CD4-positive, alpha-beta memory T cell (primary cell): ENCODE results near the gene CACNA1H. TPM values are rescaled to one million over a fixed set of nuclear protein-coding genes. Genes with fewer than 3 reads are reported as not detected.

ENCODE experiments used
- CTCF ChIA-PET: fragments of 350-600 bp; sonication (Branson Sonifier 250); formaldehyde crosslinking; loops from one replicate; lab custom pipeline; 2021; ENCODE audit warnings: inconsistent platforms; ENCODE audit not compliant: partially characterized antibody; lab: Charles Lee
- POLR2A ChIA-PET: fragments of 350-600 bp; sonication (Branson Sonifier 250); formaldehyde crosslinking; loops from one replicate; lab custom pipeline; 2021; ENCODE audit not compliant: partially characterized antibody; lab: Charles Lee
- DNase-seq, 5 donors: peaks; one replicate each; pipeline versions ENCODE4 v3.0.0 to v3.0.0-alpha.2; 2020 to 2022; ENCODE audit warnings: mixed read lengths in 1 of 5
- H3K27ac ChIP-seq: one replicate; pipeline ENCODE4 v1.7.0; 2013; ENCODE audit warnings: low read depth, low read length
- H3K27me3 ChIP-seq: 2 replicates; pipeline ENCODE4 v1.7.0; 2013; ENCODE audit warnings: mild to moderate bottlenecking, low read length, moderate library complexity; ENCODE audit not compliant: insufficient read depth
- H3K36me3 ChIP-seq: 2 replicates; pipeline ENCODE4 v1.7.0; 2013; ENCODE audit warnings: mild to moderate bottlenecking, low read length, moderate library complexity; ENCODE audit not compliant: insufficient read depth
- H3K4me1 ChIP-seq: 2 replicates; pipeline ENCODE4 v1.7.0; 2013; ENCODE audit warnings: mild to moderate bottlenecking, low read length, moderate library complexity; ENCODE audit not compliant: insufficient read depth
- H3K4me3 ChIP-seq, 2 donors: one replicate each; pipeline ENCODE4 v1.7.0; 2013; ENCODE audit warnings: low read length in 2 of 2, mild to moderate bottlenecking in 1 of 2
- H3K9me3 ChIP-seq, 2 donors: one replicate each; pipeline ENCODE4 v1.7.0; 2013; ENCODE audit warnings: low read length in 2 of 2, control low read depth in 1 of 2; ENCODE audit not compliant: control insufficient read depth in 1 of 2
- H3K27ac Mint-ChIP-seq, 7 donors: one replicate each; pipeline ENCODE4 v1.8.0; 2020 to 2021; ENCODE audit warnings: mixed read lengths in 7 of 7, mild to moderate bottlenecking in 6 of 7, inconsistent platforms in 3 of 7, moderate library complexity in 3 of 7
- H3K27me3 Mint-ChIP-seq, 2 donors: one replicate each; pipeline ENCODE4 v1.8.0; 2020 to 2021; ENCODE audit warnings: mixed read lengths in 2 of 2
- H3K36me3 Mint-ChIP-seq, 2 donors: one replicate each; pipeline ENCODE4 v1.8.0; 2020 to 2021; ENCODE audit warnings: mixed read lengths in 2 of 2, inconsistent platforms in 1 of 2, mild to moderate bottlenecking in 1 of 2
- H3K4me1 Mint-ChIP-seq, 4 donors: one replicate each; pipeline ENCODE4 v1.8.0; 2020 to 2021; ENCODE audit warnings: mixed read lengths in 4 of 4, mild to moderate bottlenecking in 1 of 4
- H3K4me3 Mint-ChIP-seq, 8 donors: one replicate each; pipeline ENCODE4 v1.8.0; 2020 to 2021; ENCODE audit warnings: mixed read lengths in 8 of 8, mild to moderate bottlenecking in 7 of 8, moderate library complexity in 6 of 8, inconsistent platforms in 3 of 8
- H3K9me3 Mint-ChIP-seq, 8 donors: one replicate each; pipeline ENCODE4 v1.8.0; 2020 to 2021; ENCODE audit warnings: mixed read lengths in 8 of 8, mild to moderate bottlenecking in 5 of 8, inconsistent platforms in 3 of 8, moderate library complexity in 1 of 8
- intact Hi-C: fragments of 100-400 bp; cut with micrococcal nuclease; formaldehyde crosslinking; loops from one replicate; pipeline ENCODE4 v1.15.1; 2023
- polyA plus RNA-seq, 2 donors: library from polyadenylated mRNA; unstranded; fragments of 300-500 nt; fragmentation: Illumina TruSeq; gene quantifications; one replicate each; pipeline ENCODE4 v1.2.3, GENCODE V29; 2021
- total RNA-seq, 2 experiments: library from RNA; stranded (reverse); gene quantifications; one replicate each; pipeline ENCODE4 v1.2.3, GENCODE V29; 2021

CACNA1H gene
- total and polyA plus RNA-seq, 4 experiments from 2014 or later, result 0.48 to 2.1 (median 1.5) TPM

- Mint-ChIP-seq H3K4me1 (peaks cover 4 to 10% (median 6%) of the 10 kb centered on the region in 4 donors), H3K9me3 (no peaks in the 10 kb centered on the region), H3K27me3 (peaks cover 13 to 14% of the 10 kb centered on the region in 2 donors), H3K27ac (peak overlapping the region in 1 of 7 donors; percentile 61), H3K36me3 (no peaks in the 10 kb centered on the region), H3K4me3 (peak overlapping the region; percentile 47 to 83 (median 62))
- H3K27me3 ChIP-seq, result no peaks in the 10 kb centered on the region
- H3K27ac ChIP-seq, result no peak overlapping the region
- DNase-seq, result no peak
- H3K4me3 ChIP-seq, result peak overlapping the region in 1 of 2 donors; percentile 41
- POLR2A ChIA-PET, result no interaction called here
- peaks cover 10% of the 10 kb centered on the region for H3K4me1 ChIP-seq
- intact Hi-C loops, result no loop called here
- CTCF ChIA-PET, result no interaction called here
- no peaks in the 10 kb centered on the region for H3K9me3 ChIP-seq
- H3K36me3 ChIP-seq, result no peaks in the 10 kb centered on the region
These were observed 106.2 kb downstream of the CACNA1H start for GRCh38 chr16:1258906-1259759.

DNA sequence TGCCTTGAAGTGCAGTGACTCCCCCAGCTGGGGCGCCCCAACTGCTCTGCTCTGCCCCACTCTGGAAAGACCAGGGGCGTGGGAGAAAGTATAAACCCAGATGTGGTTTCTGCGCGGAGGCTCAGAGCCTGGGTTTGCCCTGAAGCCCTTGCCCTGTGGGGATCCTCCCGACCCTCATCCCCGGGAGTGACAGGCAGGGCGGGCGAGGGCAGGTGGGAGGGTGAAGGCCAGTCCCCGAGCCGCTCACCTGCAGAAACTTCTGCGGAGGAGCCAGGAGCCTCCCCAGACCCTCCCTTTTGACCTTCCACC lies 106.8 kb downstream of the CACNA1H start:
- Mint-ChIP-seq H3K4me3 (no peak overlapping the region), H3K27ac (no peak overlapping the region), H3K36me3 (no peaks in the 10 kb centered on the region), H3K4me1 (peaks cover 4 to 11% (median 9%) of the 10 kb centered on the region in 4 donors), H3K9me3 (no peaks in the 10 kb centered on the region), H3K27me3 (peaks cover 17% of the 10 kb centered on the region in 2 donors)
- H3K9me3 ChIP-seq, result no peaks in the 10 kb centered on the region
- H3K36me3 ChIP-seq, result no peaks in the 10 kb centered on the region
- CTCF ChIA-PET, result no interaction called here
- POLR2A ChIA-PET, result no interaction called here
- H3K4me1 ChIP-seq, result peaks cover 10% of the 10 kb centered on the region
- H3K4me3 ChIP-seq, result no peak overlapping the region
- H3K27me3 ChIP-seq, result no peaks in the 10 kb centered on the region
- intact Hi-C loops, result no loop called here
- no peak overlapping the region for H3K27ac ChIP-seq
- DNase-seq, result no peak

GRCh38 chr16:1260101-1260680 lies 107.3 kb downstream of the CACNA1H start:
- Histone ChIP-seq H3K36me3 (no peaks in the 10 kb centered on the region), H3K9me3 (no peaks in the 10 kb centered on the region), H3K4me1 (peaks cover 10% of the 10 kb centered on the region), H3K27me3 (no peaks in the 10 kb centered on the region), H3K4me3 (no peak overlapping the region), H3K27ac (no peak overlapping the region)
- no peak for DNase-seq
- Mint-ChIP-seq H3K4me3 (no peak overlapping the region), H3K36me3 (no peaks in the 10 kb centered on the region), H3K4me1 (peaks cover 4 to 11% (median 9%) of the 10 kb centered on the region in 4 donors), H3K27me3 (peaks cover 17% of the 10 kb centered on the region in 2 donors), H3K27ac (peak overlapping the region in 1 of 7 donors; percentile 27), H3K9me3 (no peaks in the 10 kb centered on the region)
- intact Hi-C loops, result no loop called here
- ChIA-PET CTCF (no interaction called here), POLR2A (no interaction called here)

DNA sequence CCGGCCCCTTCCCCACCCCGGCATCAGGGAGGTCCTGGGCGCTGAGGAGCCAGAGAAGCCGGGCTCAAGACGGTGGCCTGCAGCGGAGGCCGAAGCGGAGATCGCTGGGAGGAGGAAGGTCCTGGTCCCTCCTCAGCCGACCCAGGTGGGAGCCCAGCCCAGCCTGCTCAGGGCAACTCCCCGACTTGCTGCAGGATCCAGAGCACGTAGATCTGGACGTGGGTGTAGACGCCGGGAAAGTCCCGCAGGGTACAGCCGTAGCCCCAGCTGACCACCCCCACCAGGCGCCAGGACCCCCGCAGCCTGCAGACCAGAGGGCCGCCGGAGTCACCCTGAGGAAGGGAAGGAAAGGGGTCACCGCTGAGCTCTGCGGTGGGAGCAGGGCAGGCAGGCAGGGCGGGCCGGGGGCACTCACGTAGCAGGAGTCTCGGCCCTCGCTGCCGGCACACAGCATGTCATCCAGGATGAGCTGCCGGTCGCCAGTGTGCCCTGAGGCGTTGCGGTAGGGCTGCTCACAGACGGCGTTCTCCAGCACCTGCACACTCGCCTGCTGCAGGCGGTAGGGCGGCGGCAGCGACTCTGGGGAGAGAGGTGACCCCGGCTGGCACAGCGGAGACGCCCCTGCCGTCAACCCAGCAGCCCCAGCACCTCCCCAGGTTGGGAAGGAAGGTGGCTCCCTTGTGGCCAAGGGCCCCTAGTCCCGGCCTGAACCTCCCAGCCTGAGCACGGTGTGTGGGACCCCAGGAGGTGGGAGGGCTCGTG lies 108.4 kb downstream of the CACNA1H start:
- H3K9me3 Mint-ChIP-seq, result no peaks in the 10 kb centered on the region
- peaks cover 17% of the 10 kb centered on the region in 2 donors for H3K27me3 Mint-ChIP-seq

GRCh38 chr16:1262210-1262845 lies 109.4 kb downstream of the CACNA1H start:
- Mint-ChIP-seq H3K4me1 (peaks cover 4 to 11% (median 9%) of the 10 kb centered on the region in 4 donors), H3K27ac (no peak overlapping the region), H3K4me3 (no peak overlapping the region), H3K27me3 (peaks cover 14 to 17% of the 10 kb centered on the region in 2 donors), H3K9me3 (no peaks in the 10 kb centered on the region), H3K36me3 (no peaks in the 10 kb centered on the region)
- no peaks in the 10 kb centered on the region for H3K27me3 ChIP-seq
- DNase-seq, result no peak
- H3K36me3 ChIP-seq, result no peaks in the 10 kb centered on the region
- CTCF ChIA-PET, result interaction anchor here (1.0 kb wide), 1 partner anchor 15 kb away, joined by 3 read pairs; no protein-coding TSS in a partner anchor
- no peak overlapping the region for H3K27ac ChIP-seq
- intact Hi-C loops, result no loop called here
- H3K4me3 ChIP-seq, result no peak overlapping the region
- POLR2A ChIA-PET, result no interaction called here
- H3K9me3 ChIP-seq, result no peaks in the 10 kb centered on the region
- H3K4me1 ChIP-seq, result peaks cover 10% of the 10 kb centered on the region

More for the DNA sequence above, 108.4 kb downstream of the CACNA1H start:
- no peaks in the 10 kb centered on the region for H3K27me3 ChIP-seq
- peaks cover 10% of the 10 kb centered on the region for H3K4me1 ChIP-seq
- intact Hi-C loops, result no loop called here
- ChIA-PET POLR2A (no interaction called here), CTCF (interaction anchor here (1.0 kb wide), 1 partner anchor 14 kb away, joined by 3 read pairs; no protein-coding TSS in a partner anchor)
- H3K4me1 Mint-ChIP-seq, result peaks cover 4 to 11% (median 9%) of the 10 kb centered on the region in 4 donors
- no peak overlapping the region for H3K4me3 Mint-ChIP-seq
- DNase-seq, result no peak
- no peak overlapping the region for H3K4me3 ChIP-seq
- H3K36me3 ChIP-seq, result no peaks in the 10 kb centered on the region
- no peak overlapping the region for H3K27ac Mint-ChIP-seq
- no peak overlapping the region for H3K27ac ChIP-seq
- H3K36me3 Mint-ChIP-seq, result no peaks in the 10 kb centered on the region
- H3K9me3 ChIP-seq, result no peaks in the 10 kb centered on the region

GRCh38 chr16:1262846-1263221 lies 109.9 kb downstream of the CACNA1H start:
- Mint-ChIP-seq H3K4me1 (peaks cover 4 to 11% (median 9%) of the 10 kb centered on the region in 4 donors), H3K9me3 (no peaks in the 10 kb centered on the region), H3K4me3 (no peak overlapping the region), H3K36me3 (no peaks in the 10 kb centered on the region), H3K27ac (no peak overlapping the region), H3K27me3 (peaks cover 14 to 17% of the 10 kb centered on the region in 2 donors)
- Histone ChIP-seq H3K36me3 (no peaks in the 10 kb centered on the region), H3K27me3 (no peaks in the 10 kb centered on the region), H3K4me1 (peaks cover 10% of the 10 kb centered on the region), H3K9me3 (no peaks in the 10 kb centered on the region), H3K4me3 (no peak overlapping the region), H3K27ac (no peak overlapping the region)
- intact Hi-C loops, result no loop called here
- DNase-seq, result no peak
- ChIA-PET POLR2A (no interaction called here), CTCF (no interaction called here)
